NCI-H510A treated with DMSO at 0.1 percent for 48 hours (cell line): Measurements from ENCODE around the gene TMEM52B.
A peak's percentile ranks its signal among the peaks of the same experiment; 100 is the strongest.
"Not testable (repeated sequence)": the region's sequence is repeated elsewhere in the genome, so short reads cannot be mapped to it uniquely, and the experiment has no call there.

Experiments used
- DNase-seq: peaks from one replicate; lab custom pipeline; 2025; lab: John Stamatoyannopoulos, UW

TMEM52B gene

DNA sequence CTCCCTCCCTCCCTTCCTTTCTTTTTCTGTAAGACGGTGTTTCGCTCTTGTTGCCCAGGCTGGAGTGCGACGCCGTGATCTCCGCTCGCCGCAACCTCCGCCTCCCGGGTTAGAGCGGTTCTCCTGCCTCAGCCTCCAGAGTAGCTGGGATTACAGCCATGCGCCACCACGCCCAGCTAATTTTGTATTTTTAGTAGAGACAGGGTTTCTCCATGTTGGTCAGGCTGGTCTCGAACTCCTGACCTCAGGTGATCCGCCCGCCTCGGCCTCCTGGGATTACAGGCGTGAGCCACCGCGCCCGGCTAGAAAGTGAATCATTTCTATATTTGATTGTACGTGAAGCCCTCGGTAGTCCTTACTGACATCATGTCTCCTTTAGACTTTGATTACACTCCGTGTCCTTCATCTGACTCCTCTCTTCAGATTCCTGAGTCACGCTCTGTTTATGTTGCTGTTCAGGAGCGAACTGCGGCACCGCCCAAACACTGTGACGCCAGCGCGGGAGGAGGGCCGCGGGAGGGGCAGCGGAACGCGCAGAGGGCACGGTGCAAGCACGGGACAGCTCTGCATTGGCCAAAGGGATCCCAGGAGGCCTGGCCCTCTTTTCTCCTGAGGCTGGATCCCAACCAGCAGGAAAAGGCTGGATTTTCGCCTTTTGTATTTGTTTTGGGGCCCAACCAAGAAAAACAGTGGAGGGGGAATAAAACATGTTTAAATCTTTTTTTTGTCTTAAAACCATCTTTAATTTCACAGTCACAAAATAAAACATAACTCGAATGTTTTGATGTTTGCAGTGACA, 33.3 kb downstream of the TMEM52B start:
- peak; percentile 95 for DNase-seq

DNA sequence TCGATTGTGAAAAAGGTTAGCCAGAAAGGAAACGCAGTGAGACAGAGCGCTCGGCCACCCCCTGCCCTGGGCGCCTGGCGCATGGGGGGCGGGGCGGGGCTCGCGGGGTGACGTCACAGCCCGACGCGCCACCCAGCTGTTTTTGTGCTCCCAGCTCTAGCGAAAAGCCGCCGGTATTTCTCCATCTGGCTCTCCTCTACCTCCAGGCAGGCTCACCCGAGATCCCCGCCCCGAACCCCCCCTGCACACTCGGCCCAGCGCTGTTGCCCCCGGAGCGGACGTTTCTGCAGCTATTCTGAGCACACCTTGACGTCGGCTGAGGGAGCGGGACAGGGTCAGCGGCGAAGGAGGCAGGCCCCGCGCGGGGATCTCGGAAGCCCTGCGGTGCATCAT, 33.9 kb downstream of the TMEM52B start, which contains the start of gene GABARAPL1:
Gene GABARAPL1, plus strand, starts transcription at position 139 of the 393 bp plus-strand sequence. Its CDS starts 253 bp downstream, at position 392.
- DNase-seq, result peak; percentile 71

DNA sequence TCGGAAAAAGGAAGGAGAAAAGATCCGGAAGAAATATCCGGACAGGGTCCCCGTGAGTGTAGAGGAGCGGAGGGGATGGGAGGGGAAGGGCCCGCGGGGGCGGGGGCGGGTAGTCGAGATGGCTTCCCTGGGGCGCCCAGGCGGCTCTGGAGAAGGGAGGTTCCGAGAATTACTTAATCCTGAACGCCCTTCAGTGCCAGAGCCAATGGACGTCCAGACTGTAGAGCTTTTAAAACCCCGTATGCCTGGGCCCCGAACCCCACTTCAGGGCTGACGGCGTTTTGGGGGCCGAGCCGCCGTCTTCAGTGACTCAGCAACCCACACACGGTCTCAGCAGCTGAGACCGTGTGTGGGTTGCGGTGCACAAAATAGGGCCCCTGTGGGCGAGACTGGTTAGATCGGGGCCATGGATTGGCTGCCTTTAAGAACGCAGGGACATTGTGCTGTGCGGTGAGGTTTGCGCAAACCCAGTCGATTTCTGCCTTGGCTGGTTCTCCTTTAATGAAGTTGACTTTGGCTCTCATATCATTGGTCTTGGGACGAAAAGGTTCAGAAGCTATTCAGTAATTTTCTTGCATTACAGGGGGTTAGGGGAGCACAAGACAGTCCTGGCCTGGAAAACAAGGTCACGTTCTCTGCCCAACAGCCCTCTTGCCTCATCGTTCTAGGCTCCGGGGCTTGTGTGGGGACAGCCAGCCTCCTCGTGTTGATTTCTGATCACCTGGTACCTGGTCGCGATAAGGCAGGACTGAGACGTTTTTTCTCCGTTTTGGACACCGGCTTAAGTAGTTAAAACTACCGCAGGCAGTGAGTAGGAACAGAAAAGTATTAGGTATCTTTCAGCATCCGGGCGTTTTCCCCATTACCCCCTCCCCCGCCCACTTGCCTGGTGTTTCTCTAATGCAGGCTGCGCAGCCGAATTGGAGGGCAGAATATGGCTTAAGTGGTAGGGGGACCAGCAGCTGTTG, 34.6 kb downstream of the TMEM52B start:
- DNase-seq, result peak; percentile 71

DNA sequence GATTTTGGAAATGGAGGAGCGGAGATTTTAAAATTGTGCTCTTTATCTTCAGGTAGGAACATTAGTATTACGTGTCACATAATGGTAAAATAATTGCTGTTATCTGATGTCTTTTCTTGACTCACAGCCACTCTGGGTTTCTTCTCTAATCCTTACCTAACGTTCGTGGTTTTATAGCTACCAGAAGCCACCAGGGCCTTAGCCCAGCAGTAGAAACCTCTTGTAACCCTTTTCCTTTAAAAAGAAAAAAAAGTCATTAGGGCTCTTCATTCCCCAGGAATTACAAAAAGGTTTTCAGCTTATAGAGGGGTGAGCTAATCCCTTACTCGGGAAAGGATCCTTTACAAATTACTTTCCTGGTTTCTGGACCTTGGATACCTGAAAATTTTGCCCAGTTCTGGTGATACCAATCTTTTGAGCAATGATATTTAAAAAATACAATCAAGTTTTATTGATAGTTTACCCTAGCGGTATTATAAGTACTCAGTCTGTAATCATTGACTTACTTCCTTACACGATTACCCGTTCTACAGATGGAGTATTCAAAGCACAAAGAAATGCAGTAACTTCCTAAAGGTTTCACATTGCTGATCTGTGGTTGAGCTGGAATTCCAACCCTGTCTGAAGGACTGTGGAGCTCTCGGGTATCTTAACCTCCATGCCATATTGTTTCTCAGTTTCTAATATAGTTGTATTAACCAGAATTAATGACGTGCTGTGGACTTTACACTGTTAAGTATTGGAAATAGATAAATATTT, 35.5 kb downstream of the TMEM52B start:
- DNase-seq, result no peak

DNA sequence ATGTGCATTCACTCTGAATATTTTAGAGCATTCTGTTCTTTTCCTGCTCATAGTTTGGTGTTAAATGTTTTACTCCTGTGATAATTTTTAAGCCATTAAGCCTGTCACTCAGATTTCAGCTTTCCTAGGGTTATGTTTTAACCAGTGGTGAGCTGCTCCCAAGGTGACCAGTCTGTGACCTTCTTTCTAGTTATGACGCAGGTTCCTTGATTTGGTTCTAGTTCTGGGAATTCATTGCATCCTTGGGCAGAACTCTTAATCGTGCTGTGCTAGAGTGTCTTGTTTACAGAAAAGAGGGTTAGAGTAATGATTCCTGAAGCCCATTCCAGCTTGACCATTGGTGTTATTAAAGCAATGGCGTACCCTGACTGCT, 36.0 kb downstream of the TMEM52B start:
- DNase-seq, result no peak

DNA sequence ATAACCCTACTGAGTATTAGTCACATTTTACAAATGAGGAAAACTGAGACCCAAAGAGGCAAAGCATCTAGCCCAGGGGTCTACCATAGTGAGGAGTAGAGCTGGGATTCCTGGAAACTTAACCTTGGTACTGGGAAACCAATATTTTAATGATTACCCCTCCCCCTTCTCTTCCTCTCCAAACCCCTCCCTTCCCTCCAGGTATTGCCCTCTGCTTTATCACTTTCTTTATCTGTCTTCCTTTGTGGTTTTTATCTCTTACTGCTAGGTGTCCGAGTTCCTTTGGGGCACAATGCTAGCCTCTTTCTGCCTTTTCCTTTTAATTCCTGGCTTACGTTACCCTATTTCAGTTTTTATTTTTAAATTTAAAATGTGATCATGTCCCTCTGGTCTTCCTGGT, 36.6 kb downstream of the TMEM52B start:
- no peak for DNase-seq

DNA sequence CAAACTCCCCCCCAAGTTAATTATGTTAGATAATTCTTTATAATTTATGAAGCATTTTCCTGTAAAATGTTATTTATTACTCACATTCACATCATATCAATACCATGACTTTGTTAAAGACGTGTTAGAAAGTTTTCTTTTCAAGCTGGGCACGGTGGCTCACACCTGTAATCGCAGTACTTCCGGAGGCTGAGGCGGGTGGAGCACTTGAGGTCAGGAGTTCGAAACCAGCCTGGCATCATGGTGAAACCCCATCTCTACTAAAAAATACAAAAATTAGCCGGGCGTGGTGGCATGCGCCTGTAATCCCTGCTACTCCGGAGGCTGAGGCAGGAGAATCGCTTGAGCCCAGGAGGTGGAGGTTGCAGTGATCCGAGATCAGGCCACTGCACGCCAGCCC, 37.1 kb downstream of the TMEM52B start:
- not testable (repeated sequence) for DNase-seq

- no peak for DNase-seq
These were observed 39.2 kb downstream of the TMEM52B start for GRCh38 chr12:10218021-10218420.

DNA sequence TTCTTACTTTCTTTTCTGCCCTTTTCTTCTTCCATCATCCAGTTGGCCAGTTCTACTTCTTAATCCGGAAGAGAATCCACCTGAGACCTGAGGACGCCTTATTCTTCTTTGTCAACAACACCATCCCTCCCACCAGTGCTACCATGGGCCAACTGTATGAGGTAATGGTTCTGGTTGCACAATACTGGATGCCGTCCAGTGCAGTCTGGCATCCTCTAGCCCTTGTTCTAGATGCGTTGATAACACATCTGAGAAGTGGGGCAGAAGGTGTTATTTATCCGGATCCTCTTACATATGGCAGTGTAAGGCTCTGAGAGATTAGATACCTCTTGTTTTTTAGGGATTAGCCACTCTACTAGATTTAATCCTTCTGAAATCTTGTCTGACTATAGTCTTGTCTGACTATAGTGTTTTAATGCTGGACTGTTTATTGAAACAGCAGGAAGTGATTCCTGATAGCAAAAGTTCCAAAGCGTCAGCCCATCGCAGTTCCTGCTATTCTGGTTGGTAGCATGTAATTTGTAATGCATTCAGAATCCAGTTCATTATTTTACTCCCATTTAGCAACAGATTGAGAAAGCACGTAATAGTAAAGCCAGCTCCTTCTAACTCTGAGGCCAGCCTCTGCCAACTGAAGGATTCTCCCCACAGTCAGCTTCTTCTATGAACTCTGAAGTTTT, 41.7 kb downstream of the TMEM52B start:
- no peak for DNase-seq

GRCh38 chr12:10221846-10222245, 43.0 kb downstream of the TMEM52B start:
- DNase-seq, result no peak

- no peak for DNase-seq
These were observed 44.4 kb downstream of the TMEM52B start for GRCh38 chr12:10223208-10223607.

- DNase-seq, result not testable (repeated sequence)
These were observed 46.6 kb downstream of the TMEM52B start for GRCh38 chr12:10225426-10225825.

- no peak for DNase-seq
These were observed 47.3 kb downstream of the TMEM52B start for GRCh38 chr12:10226086-10226485.

- DNase-seq, result no peak
These were observed 47.9 kb downstream of the TMEM52B start for GRCh38 chr12:10226731-10227130.

DNA sequence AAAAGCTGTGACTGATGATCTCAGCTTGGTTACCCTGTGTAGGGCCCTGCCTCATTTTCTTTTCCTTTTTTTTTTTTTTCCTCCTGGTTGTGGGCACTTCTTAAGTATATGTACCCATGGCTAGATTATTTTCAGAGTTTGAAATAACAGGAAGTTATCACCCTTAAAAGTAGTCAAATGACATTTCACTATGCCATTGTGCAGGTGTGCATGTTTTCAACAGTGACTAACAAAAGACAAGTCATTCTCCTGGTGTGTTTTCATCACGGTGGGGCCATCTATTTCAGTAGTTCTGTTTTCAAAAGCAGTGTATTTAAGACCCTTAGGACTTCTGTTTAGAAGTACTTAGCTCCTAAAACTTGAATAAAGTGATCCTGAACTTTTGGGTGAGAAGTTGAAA, 48.8 kb downstream of the TMEM52B start:
- DNase-seq, result no peak

GRCh38 chr12:10234562-10234961, 55.7 kb downstream of the TMEM52B start:
- DNase-seq, result no peak

DNA sequence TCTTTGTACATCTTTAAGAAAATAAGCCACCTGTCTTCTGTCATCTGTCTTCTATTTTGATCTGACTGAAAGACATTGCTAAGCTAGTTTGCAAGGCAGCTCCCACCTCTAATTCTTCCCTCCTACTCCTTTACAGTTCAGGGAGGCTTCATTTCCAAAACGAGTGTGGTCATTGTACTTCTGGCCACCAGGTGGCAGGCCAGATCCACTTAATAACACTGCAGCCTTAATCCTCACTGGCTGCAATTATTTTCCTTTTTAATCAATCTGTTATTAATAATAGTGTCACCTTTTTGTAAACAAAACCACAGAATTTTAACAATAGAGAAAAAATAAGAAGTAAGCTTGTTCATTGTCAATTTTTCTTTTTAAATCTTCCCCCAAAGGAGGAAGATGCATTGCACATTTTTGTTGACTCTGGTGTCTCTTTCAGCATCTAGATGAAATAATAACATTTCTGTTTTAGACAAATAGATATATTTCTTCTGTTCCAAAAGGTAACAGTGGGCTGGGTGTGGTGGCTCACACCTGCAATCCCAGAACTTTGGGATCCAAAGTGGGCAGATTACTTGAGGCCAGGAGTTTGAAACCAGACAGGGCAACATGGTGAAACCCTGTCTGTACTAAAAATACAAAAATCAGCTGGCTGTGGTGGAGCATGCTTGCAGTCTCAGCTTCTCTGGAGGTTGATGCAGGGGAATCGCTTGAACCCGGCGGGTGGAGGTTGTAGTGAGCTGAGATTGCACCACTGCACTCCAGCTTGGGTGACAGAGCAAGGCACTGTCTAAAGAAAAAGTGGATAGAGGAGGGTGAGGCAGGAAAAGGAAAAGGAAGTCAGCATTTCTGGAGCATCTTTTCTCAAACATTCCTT, 57.2 kb downstream of the TMEM52B start:
- DNase-seq, result peak; percentile 46

- no peak for DNase-seq
These were observed 57.9 kb downstream of the TMEM52B start for GRCh38 chr12:10236720-10237119.

DNA sequence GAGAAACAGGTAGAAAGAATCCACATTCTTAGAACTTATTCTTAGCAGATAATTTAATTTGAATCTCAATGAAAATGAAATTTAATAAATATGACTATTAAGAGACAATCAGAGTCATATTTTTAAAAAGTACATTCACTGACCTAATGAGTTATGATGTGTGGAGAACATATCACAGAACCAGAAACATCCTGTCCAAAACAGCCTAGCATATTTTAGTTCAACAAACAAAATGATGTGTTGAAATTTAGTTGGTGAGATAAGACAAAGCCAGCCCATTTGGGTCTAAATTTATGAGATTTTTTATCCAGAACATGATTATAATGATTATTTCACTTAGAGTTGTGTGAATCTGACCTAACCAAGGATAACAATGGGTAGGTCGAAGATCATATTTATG, 59.7 kb downstream of the TMEM52B start:
- DNase-seq, result no peak

DNA sequence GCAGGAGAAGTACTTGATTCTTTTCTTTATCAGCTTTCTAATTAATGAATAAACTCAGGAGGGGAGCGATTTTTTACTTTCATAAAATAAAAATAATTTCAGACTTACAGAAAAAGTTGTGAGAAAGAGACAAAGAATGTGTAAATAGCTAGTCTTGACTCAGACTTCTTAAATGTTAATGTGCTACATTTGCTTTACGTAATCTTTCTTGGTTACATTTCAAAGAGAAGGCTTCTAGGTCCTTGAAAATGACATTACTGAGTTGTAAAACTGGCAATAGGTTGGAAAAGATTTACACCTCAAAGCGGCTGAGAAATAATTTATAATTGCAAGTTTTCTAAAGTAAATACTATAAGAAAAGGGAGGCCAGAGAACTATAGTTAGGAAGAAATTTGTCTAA, 62.5 kb downstream of the TMEM52B start:
- no peak for DNase-seq
